DLD1 (cell line): ENCODE measurements around the gene HSF2BP.
"Not testable (repeated sequence)": the region's sequence is repeated elsewhere in the genome, so short reads cannot be mapped to it uniquely, and the experiment has no call there.

Experiments used
- in situ Hi-C: cut with HindIII; loops from 2 replicates; pipeline ENCODE4 v1.10.0; 2017; ENCODE audit warnings: low sequenced_read_pairs

The HSF2BP gene

DNA sequence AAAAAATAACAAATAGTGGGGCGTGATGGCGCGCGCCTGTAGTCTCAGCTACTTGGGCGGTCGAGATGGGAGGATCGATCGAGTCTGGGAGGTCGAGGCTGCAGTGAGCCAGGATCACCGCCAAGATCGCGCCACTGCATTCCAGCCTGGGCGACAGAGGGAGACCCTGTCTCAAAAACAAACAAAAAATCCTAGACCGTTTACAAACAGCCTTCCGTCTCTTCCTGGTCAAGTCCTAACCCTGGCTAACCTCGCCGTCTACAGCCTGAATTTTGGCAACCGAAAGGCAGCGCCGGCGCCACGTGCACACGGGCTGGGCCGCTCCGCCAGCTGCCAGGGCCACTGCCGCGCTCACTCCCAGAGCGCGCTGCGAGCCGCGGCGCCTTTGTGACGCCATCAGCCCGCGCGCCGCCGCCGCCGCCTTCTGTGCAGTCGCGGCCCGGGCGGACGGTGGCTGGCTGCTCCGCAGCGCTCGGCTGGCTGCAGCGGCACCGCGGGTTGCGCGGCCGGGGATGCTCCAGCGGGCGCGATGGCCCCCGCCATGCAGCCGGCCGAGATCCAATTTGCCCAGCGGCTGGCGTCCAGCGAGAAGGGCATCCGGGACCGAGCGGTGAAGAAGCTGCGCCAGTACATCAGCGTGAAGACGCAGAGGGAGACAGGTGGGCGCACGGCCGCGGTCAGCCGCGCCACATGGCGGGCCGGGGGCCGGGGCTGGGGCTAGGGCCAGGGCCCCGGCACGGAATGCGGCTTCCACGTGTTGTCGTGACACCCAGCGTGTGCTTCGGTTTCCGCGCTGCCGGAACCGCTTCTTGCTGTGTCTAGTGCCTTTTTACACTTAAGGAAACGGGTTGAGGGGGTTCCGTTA, at the start of gene HSF2BP, which contains the start of gene RRP1B:
TSS of gene HSF2BP (minus strand) at position 353 of the 865 bp plus-strand sequence. CDS start 1,392 bp downstream, outside the sequence.
TSS of gene RRP1B (plus strand) at position 425 of the 865 bp plus-strand sequence. CDS start at position 530, 105 bp downstream.
- in situ Hi-C loops = no loop called here

- in situ Hi-C loops = no loop called here
Measured at GRCh38 chr21:43708745-43709381, 49.6 kb upstream of the HSF2BP start.

DNA sequence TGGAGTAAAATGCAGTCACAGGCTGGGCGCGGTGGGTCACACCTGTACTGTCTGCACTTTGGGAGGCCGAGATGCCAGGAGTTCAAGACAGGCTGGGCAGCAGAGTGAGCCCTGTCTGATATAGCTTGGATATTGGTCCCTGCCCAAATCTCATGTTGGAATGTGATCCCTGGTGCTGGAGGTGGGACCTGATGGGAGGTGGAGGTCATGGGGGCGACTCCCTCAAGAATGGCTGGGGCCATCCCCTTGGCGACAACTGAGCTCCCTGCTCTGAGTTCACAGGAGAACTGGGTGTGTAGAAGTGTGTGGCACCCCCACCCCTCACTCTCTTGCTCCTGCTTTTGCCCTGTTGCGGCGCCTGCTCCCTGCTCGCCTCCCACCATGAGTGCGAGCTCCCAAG, 48.2 kb upstream of the HSF2BP start:
- in situ Hi-C loops = no loop called here

DNA sequence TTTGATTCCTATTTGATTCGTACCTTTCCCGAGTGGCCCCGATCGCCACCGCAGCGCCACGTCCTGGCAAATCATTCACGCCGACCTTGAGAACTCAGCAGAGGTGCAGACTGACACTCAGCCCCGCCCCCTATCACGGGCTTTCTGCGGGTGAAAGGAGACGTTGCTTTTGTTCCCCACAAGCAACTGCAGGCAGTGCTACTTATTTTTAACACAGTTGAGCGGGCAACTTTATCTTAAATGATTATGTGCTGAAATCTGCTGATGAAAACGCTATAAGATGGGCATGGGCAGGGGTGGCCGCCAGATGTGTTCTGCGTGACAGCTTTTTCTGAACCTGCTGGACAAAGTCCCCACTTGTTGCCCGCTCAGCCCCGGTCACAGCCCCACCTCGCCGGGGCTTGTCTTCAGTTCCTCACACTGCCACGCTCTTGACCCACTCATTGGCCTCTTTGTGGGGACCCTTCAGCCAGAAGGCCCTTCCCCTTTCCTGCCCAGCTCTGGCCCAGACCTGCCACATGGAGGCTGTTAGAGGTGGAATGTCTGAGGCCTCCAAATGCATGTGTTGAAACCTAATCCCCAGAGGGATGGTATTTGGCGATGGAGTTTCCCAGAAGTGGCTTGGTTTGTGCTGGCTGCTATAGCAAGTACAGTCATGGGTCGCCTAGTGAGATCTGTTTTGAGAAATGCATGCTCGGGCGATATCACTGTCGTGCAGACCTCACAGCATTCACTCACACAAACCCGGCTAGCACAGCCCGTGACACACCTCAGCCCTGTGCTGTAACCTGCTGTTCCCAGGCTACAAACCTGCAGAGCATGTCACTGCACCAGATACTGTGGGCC, 44.0 kb upstream of the HSF2BP start:
- in situ Hi-C loops = no loop called here

DNA sequence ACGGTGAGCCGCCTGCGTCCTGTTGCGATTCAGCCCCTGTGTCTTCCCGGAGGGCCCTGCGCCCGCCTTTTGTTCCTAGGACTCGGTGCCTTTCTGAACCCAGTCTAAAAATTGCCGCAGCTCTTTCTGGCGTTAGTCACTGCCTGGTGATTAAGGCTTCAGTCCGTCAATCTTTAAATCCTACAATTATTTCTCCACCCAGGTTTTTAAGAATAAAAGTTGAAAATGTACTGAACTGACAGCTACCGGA, 43.4 kb upstream of the HSF2BP start:
- in situ Hi-C loops = no loop called here

- in situ Hi-C loops = no loop called here
Measured at GRCh38 chr21:43701936-43702784, 42.9 kb upstream of the HSF2BP start.

DNA sequence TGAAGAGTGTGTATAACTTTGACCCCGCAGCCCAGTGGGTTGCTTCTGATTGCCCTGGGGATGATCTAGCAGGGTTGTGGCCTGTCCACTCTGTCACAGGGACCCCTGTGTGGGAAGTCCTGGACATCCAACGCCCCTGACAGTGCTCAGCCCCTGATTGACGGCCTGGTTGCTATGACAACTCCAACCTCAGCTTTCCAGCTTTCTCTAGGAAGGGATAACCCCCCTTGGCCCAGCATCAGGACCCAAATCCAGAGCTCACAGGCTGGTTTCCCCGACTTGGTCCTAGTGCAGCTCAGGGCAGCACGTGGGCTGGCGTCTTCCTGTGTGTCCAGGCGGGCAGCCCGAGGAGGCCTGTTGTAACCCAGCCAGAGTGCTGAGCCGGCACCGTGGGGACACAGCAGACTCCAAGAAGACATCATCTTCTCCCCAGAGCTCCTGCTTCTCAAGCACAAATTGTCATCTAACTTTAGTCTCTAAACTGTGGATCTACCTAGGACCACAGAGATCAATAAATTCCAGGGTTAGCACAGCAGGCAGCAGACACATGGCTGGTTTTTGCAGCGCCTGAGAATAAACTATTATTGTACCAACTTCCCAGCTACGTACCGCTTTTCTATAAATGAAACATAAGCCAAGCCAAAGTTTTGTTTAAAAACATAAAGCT, 40.8 kb upstream of the HSF2BP start:
- in situ Hi-C loops = no loop called here

DNA sequence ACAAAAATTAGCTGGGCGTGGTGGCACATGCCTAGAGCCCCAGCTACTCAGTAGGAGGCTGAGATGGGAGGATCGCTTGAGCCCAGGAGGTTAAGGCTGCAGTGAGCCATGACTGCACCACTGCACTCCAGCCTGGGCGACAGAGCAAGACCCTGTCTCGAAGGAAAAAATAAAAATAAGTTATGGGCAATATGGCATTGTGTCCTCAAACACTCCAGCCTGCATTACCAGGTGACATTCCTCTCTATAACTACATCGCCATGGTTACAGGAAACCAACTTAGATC, 40.1 kb upstream of the HSF2BP start:
- in situ Hi-C loops = not testable (repeated sequence)

GRCh38 chr21:43697758-43698643, 38.7 kb upstream of the HSF2BP start:
- in situ Hi-C loops = no loop called here

GRCh38 chr21:43696214-43696613, 36.9 kb upstream of the HSF2BP start:
- in situ Hi-C loops = no loop called here

- in situ Hi-C loops = no loop called here
Measured at GRCh38 chr21:43694437-43695079, 35.3 kb upstream of the HSF2BP start.

- in situ Hi-C loops = no loop called here
Measured at GRCh38 chr21:43693981-43694380, 34.7 kb upstream of the HSF2BP start.

- in situ Hi-C loops = no loop called here
Measured at GRCh38 chr21:43692949-43693348, 33.7 kb upstream of the HSF2BP start.

DNA sequence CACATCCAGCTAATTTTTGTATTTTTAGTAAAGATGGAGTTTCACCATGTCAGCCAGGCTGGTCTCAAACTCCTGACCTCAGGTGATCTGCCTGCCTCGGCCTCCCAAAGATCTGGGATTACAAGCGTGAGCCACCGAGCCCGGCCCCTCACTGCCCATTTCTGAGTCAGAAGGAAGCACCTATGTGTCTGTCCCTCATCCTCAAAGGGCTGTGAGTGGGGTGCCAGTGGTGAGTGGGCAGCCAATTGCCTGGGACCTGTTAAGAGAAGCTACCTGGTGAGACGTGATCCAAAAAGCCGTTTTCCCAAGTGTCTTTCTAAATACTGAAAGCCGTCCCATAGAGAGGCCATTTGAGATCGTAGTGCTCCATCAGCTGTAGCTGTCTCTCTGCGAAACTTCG, 32.5 kb upstream of the HSF2BP start:
- in situ Hi-C loops = no loop called here

GRCh38 chr21:43691086-43691795, 32.0 kb upstream of the HSF2BP start:
- in situ Hi-C loops = no loop called here

DNA sequence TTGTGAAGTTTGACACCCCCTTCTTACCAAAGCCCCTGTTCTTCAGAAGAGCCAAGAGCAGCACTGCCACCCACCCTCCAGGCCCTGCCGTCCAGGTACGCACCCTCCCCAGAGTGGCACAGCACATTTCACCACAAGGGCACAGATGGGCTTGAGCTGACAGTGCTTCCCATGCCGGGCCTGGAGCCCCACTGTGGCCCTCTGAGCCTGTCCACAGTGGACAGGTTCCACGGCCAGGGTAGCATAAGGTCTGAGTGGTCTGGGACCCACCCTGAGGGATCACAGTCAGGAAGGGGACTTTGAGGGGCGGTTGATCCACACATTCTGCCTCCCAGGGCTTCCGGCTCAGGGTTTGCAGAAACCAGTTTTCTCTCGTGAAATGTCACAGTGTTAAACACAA, 31.1 kb upstream of the HSF2BP start:
- in situ Hi-C loops = no loop called here

DNA sequence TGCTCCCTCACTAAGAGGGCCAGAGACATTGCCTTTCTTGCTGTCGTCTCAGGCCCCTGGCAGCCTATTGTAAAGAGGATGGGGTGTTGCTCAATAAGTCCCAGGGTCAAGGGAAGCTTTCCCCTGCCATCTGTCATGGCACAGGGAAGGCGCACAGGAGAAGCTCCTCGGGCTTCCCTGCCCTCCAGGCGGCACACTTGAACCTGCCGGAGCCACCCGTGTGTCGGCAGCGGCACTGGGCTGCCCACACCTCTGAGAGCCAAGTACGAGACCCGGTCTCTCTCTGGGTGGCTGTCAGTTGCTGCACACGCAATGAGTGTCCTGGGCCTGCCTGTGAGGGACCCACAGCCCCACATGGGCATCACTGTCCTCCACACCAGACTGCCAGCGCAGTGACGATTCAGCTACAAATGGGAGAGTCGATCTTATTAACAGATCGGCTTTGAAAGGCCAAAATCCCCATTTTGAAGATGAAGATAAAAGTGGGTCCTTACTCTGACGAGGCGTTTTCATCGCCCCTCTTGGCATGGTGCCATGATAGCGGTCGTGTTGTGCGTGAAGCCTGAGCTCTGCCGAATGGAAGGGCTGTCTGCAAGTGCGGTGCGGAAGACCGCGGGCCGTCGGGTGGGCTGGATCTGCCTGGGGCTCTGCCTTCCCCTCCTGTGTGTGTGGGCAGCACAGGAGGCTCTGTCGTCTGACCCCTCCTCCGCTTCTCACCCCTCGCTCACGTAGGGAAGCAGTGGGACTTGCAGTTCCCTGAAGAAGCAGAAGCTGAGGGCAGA, 30.5 kb upstream of the HSF2BP start:
- in situ Hi-C loops = no loop called here
